ENCODE measurements around the gene ZNF613.

GRCh38 chr19:51927859-51928258 is 587 bp downstream of the ZNF613 start:
- TF ChIP-seq CTCF (IDR thresholded peaks at IDR 0.05) = no peak
- TF ChIP-seq EZH2 (IDR thresholded peaks at IDR 0.05; ENCODE audit: borderline replicate concordance, insufficient read depth, low read depth, low read length, poor library complexity, severe bottlenecking) = no peak

Measured in B cell (primary cell).